Panc1 (cell line): Measurements from ENCODE around the gene ATF2. TPM values are rescaled to one million over a fixed set of nuclear protein-coding genes. Genes with fewer than 3 reads are reported as not detected.

ENCODE experiments used
- ATAC-seq: fragments of 200-7000 bp; cut with Tn5 transposase; 2 replicates; pipeline ENCODE4 v1.9.1; 2020; ENCODE audit warnings: mild to moderate bottlenecking, moderate library complexity
- BruUV-seq: library from RNA; stranded (reverse); fragments of 400-500 nt; replicated peaks from 2 replicates; lab custom pipeline; 2021; lab: Mats Ljungman, UMichigan
- CTCF ChIA-PET: fragments of 300-600 bp; sonication (Branson Sonifier 250); formaldehyde crosslinking; loops from one replicate; lab custom pipeline; 2022; ENCODE audit warnings: antibody characterized with exemption; lab: Charles Lee
- POLR2A ChIA-PET: fragments of 300-600 bp; sonication (Branson Sonifier 250); formaldehyde crosslinking; loops from one replicate; lab custom pipeline; 2022; ENCODE audit warnings: antibody characterized with exemption; lab: Charles Lee
- DNase-seq: peaks from one replicate; pipeline ENCODE4 v3.0.0-alpha.2; 2010; ENCODE audit warnings: low read depth, low spot score
- H3K27ac ChIP-seq: 2 replicates; pipeline ENCODE4 v1.5.1; 2011; ENCODE audit warnings: mild to moderate bottlenecking, low read length, inconsistent platforms
- H3K27me3 ChIP-seq: fragments of 200-500 bp; sonication (Bioruptor generic); 2 replicates; pipeline ENCODE4 v1.6.0; 2014; ENCODE audit warnings: low read length, inconsistent platforms; ENCODE audit not compliant: control insufficient read depth, insufficient read depth
- H3K36me3 ChIP-seq: fragments of 200-500 bp; sonication (Bioruptor generic); 2 replicates; pipeline ENCODE4 v1.5.1; 2014; ENCODE audit warnings: inconsistent platforms, mild to moderate bottlenecking, low read length, moderate library complexity; ENCODE audit not compliant: control insufficient read depth, insufficient read depth
- H3K4me1 ChIP-seq: 2 replicates; pipeline ENCODE4 v1.5.1; 2011; ENCODE audit warnings: inconsistent platforms, mild to moderate bottlenecking, low read length, moderate library complexity; ENCODE audit not compliant: control insufficient read depth, insufficient read depth
- H3K4me3 ChIP-seq, 2 experiments: 2 replicates each; pipeline ENCODE4 v1.5.1; 2011 to 2012; ENCODE audit warnings: low read depth in 2 of 2, low read length in 2 of 2, mild to moderate bottlenecking in 2 of 2, inconsistent platforms in 1 of 2, moderate library complexity in 1 of 2
- H3K9me3 ChIP-seq: fragments of 200-500 bp; sonication (Bioruptor generic); 2 replicates; pipeline ENCODE4 v1.5.1; 2014; ENCODE audit warnings: low read depth, mild to moderate bottlenecking, inconsistent platforms, low read length, moderate library complexity; ENCODE audit not compliant: control insufficient read depth, insufficient read depth
- POLR2AphosphoS5 ChIP-seq: IDR thresholded peaks from 2 replicates; pipeline ENCODE4 v1.6.1; 2012; ENCODE audit warnings: mild to moderate bottlenecking, low read depth, low read length, moderate library complexity
- SIN3A ChIP-seq: IDR thresholded peaks from 2 replicates; pipeline ENCODE4 v1.6.1; 2012; ENCODE audit warnings: low read depth, mild to moderate bottlenecking, low read length, moderate library complexity, borderline replicate concordance; ENCODE audit not compliant: insufficient read depth
- TCF7L2 ChIP-seq: IDR thresholded peaks from 2 replicates; pipeline ENCODE4 v1.6.1; 2011; ENCODE audit warnings: mild to moderate bottlenecking, low read depth, low read length, inconsistent platforms
- in situ Hi-C: cut with HindIII; loops from 2 replicates; pipeline ENCODE4 v1.10.0; 2016; ENCODE audit warnings: low sequenced_read_pairs, low pct_unique_long_range_greater_than_20kb
- intact Hi-C: fragments of 100-400 bp; cut with micrococcal nuclease; formaldehyde crosslinking; loops from one replicate; pipeline ENCODE4 v1.10.0; 2022; ENCODE audit not compliant: unreplicated experiment
- total RNA-seq: library from RNA; stranded (reverse); gene quantifications from one replicate; pipeline ENCODE4 v1.2.1, GENCODE V29; 2021; ENCODE audit not compliant: unreplicated experiment
- TF ChIP-seq, protein P1 (sequence below): fragments of 450-650 bp; IDR thresholded peaks from 2 replicates; pipeline ENCODE4 v1.5.1; 2017; ENCODE audit warnings: mild to moderate bottlenecking
- TF ChIP-seq, protein P2 (sequence below), 2 experiments: IDR thresholded peaks; 2 replicates each; pipeline ENCODE4 v1.6.1; 2011 to 2012; ENCODE audit warnings: low read depth in 2 of 2, control low read depth in 1 of 2, low read length in 1 of 2, mild to moderate bottlenecking in 1 of 2, moderate library complexity in 1 of 2; ENCODE audit not compliant: insufficient read depth in 1 of 2

Gene ATF2
- total RNA-seq, 1 experiment from 2014 or later: 61.8 TPM

DNA sequence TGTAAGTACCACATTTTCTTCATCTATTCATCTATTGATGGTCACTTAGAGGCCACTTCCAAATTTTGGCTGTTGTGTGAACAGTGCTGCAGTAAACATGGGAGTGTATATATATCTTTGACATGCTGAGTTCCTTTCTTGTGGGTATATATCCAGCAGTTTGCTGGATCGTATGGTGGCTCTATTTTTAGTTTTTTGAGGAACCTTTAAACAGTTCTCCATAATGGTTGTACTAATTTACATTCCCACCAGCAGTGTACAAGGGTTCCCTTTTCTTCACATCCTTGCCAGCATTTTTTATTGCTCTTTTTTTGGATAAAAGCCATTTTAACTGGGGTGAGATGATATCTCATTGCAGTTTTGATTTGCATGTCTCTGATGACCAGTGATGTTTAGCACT is 20.8 kb upstream of the ATF2 start:
- TF ChIP-seq, protein P1, sequence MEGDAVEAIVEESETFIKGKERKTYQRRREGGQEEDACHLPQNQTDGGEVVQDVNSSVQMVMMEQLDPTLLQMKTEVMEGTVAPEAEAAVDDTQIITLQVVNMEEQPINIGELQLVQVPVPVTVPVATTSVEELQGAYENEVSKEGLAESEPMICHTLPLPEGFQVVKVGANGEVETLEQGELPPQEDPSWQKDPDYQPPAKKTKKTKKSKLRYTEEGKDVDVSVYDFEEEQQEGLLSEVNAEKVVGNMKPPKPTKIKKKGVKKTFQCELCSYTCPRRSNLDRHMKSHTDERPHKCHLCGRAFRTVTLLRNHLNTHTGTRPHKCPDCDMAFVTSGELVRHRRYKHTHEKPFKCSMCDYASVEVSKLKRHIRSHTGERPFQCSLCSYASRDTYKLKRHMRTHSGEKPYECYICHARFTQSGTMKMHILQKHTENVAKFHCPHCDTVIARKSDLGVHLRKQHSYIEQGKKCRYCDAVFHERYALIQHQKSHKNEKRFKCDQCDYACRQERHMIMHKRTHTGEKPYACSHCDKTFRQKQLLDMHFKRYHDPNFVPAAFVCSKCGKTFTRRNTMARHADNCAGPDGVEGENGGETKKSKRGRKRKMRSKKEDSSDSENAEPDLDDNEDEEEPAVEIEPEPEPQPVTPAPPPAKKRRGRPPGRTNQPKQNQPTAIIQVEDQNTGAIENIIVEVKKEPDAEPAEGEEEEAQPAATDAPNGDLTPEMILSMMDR: no peak
- TF ChIP-seq TCF7L2 (no peak), SIN3A (no peak), POLR2AphosphoS5 (no peak)
- TF ChIP-seq, protein P2, sequence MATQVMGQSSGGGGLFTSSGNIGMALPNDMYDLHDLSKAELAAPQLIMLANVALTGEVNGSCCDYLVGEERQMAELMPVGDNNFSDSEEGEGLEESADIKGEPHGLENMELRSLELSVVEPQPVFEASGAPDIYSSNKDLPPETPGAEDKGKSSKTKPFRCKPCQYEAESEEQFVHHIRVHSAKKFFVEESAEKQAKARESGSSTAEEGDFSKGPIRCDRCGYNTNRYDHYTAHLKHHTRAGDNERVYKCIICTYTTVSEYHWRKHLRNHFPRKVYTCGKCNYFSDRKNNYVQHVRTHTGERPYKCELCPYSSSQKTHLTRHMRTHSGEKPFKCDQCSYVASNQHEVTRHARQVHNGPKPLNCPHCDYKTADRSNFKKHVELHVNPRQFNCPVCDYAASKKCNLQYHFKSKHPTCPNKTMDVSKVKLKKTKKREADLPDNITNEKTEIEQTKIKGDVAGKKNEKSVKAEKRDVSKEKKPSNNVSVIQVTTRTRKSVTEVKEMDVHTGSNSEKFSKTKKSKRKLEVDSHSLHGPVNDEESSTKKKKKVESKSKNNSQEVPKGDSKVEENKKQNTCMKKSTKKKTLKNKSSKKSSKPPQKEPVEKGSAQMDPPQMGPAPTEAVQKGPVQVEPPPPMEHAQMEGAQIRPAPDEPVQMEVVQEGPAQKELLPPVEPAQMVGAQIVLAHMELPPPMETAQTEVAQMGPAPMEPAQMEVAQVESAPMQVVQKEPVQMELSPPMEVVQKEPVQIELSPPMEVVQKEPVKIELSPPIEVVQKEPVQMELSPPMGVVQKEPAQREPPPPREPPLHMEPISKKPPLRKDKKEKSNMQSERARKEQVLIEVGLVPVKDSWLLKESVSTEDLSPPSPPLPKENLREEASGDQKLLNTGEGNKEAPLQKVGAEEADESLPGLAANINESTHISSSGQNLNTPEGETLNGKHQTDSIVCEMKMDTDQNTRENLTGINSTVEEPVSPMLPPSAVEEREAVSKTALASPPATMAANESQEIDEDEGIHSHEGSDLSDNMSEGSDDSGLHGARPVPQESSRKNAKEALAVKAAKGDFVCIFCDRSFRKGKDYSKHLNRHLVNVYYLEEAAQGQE (IDR thresholded peaks at IDR 0.05; ENCODE audit: insufficient read depth in 1 of 2, low read depth in 2 of 2, low read length in 1 of 2): no peak
- Histone ChIP-seq H3K36me3 (no peaks in the 10 kb centered on the region), H3K4me1 (no peaks in the 10 kb centered on the region), H3K27me3 (no peaks in the 10 kb centered on the region), H3K4me3 (no peak overlapping the region), H3K27ac (no peak overlapping the region), H3K9me3 (no peaks in the 10 kb centered on the region)
- CTCF ChIA-PET: no interaction called here
- POLR2A ChIA-PET: no interaction called here
- intact Hi-C loops: no loop called here
- ATAC-seq (no peak), DNase-seq (no peak)
- BruUV-seq: no TSS peak
- in situ Hi-C loops: no loop called here

DNA sequence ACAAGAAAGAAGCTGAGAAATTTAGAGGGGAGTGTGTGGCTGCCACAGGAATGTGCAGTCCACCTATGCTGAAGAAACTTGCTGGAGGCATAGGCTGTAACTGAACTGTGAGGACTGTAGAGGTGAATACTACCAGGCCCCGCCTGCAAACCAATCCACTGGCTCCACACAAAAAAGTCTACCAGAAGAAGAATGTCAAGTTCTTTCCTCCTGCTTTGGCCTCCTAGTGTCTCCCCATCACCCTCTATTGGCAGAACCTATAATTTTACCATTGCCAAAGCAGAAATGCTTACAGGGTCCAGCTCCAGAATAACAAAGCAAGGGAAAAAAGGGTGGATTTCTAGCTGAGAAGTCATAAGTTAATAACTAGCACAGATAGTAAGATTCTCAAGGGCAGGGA is 19.4 kb upstream of the ATF2 start:
- TF ChIP-seq TCF7L2: no peak
- TF ChIP-seq, protein P1: peak; percentile 44
- Histone ChIP-seq H3K27ac (no peak overlapping the region), H3K36me3 (no peaks in the 10 kb centered on the region), H3K9me3 (peaks cover under 1% of the 10 kb centered on the region; the same call in 1 of the 2 replicates), H3K4me3 (no peak overlapping the region), H3K27me3 (no peaks in the 10 kb centered on the region), H3K4me1 (no peaks in the 10 kb centered on the region)
- no peak for DNase-seq
- POLR2A ChIA-PET: no interaction called here
- peak; percentile 48; the same call in 1 of the 2 replicates for ATAC-seq
- no TSS peak for BruUV-seq
- CTCF ChIA-PET: no interaction called here
- in situ Hi-C loops (no loop called here), intact Hi-C loops (no loop called here)
